Loucy (cell line): ENCODE results near the gene AHCTF1.

Experiments
- H2AFZ ChIP-seq: fragments of 200-600 bp; sonication (generic); 2 replicates; pipeline ENCODE4 v1.6.0; 2016; ENCODE audit warnings: antibody characterized with exemption, mild to moderate bottlenecking, low read length, moderate library complexity
- H3F3A ChIP-seq: fragments of 200-600 bp; 2 replicates; pipeline ENCODE4 v1.6.0; 2016; ENCODE audit warnings: antibody characterized with exemption, low read depth, mild to moderate bottlenecking
- H3K27me3 ChIP-seq: fragments of 200-600 bp; sonication (generic); 2 replicates; pipeline ENCODE4 v1.6.1; 2014; ENCODE audit warnings: low read length, mild to moderate bottlenecking; ENCODE audit not compliant: insufficient read depth, poor library complexity, severe bottlenecking
- H3K36me3 ChIP-seq: fragments of 200-600 bp; sonication (generic); 2 replicates; pipeline ENCODE4 v1.6.1; 2016; ENCODE audit warnings: low read length; ENCODE audit not compliant: insufficient read depth
- H3K4me1 ChIP-seq: fragments of 200-600 bp; sonication (generic); 2 replicates; pipeline ENCODE4 v1.5.1; 2014; ENCODE audit warnings: low read length, mild to moderate bottlenecking; ENCODE audit not compliant: insufficient read depth, poor library complexity, severe bottlenecking
- H3K4me2 ChIP-seq: fragments of 200-600 bp; sonication (generic); 2 replicates; pipeline ENCODE4 v1.6.0; 2014; ENCODE audit warnings: antibody characterized with exemption, low read length, low read depth, mild to moderate bottlenecking; ENCODE audit not compliant: poor library complexity, severe bottlenecking
- H3K4me3 ChIP-seq: fragments of 200-600 bp; sonication (generic); 2 replicates; pipeline ENCODE4 v1.5.1; 2014; ENCODE audit warnings: low read length, mild to moderate bottlenecking, mixed read lengths; ENCODE audit not compliant: poor library complexity, severe bottlenecking
- H3K79me2 ChIP-seq: fragments of 200-600 bp; sonication (generic); 2 replicates; pipeline ENCODE4 v1.6.1; 2014; ENCODE audit warnings: low read length; ENCODE audit not compliant: insufficient read depth
- H3K9ac ChIP-seq: fragments of 200-600 bp; sonication (generic); 2 replicates; pipeline ENCODE4 v1.6.0; 2014; ENCODE audit warnings: mild to moderate bottlenecking, low read depth, low read length, moderate library complexity; ENCODE audit not compliant: poor library complexity, severe bottlenecking
- H3K9me2 ChIP-seq: fragments of 200-600 bp; sonication (generic); replicated peaks from 2 replicates; pipeline ENCODE4 v1.6.1; 2016; ENCODE audit warnings: low read depth, low read length, mixed read lengths
- H3K9me3 ChIP-seq: fragments of 200-600 bp; sonication (generic); 2 replicates; pipeline ENCODE4 v1.6.1; 2014; ENCODE audit warnings: mild to moderate bottlenecking, antibody characterized with exemption, low read length, low read depth; ENCODE audit not compliant: insufficient read depth
- H4K20me1 ChIP-seq: fragments of 200-600 bp; sonication (generic); 2 replicates; pipeline ENCODE4 v1.6.0; 2014; ENCODE audit warnings: antibody characterized with exemption, low read length, mild to moderate bottlenecking; ENCODE audit not compliant: insufficient read depth, poor library complexity, severe bottlenecking
- CTCF ChIP-seq: fragments of 200-600 bp; sonication (generic); conservative IDR thresholded peaks from 2 replicates; pipeline ENCODE4 v1.5.1; 2014; ENCODE audit warnings: mild to moderate bottlenecking, antibody characterized with exemption, low read length
- EZH2phosphoT487 ChIP-seq: fragments of 200-600 bp; IDR thresholded peaks from 2 replicates; pipeline ENCODE4 v1.6.1; 2018; ENCODE audit warnings: antibody characterized with exemption, mild to moderate bottlenecking, moderate library complexity, borderline replicate concordance

Gene AHCTF1

DNA sequence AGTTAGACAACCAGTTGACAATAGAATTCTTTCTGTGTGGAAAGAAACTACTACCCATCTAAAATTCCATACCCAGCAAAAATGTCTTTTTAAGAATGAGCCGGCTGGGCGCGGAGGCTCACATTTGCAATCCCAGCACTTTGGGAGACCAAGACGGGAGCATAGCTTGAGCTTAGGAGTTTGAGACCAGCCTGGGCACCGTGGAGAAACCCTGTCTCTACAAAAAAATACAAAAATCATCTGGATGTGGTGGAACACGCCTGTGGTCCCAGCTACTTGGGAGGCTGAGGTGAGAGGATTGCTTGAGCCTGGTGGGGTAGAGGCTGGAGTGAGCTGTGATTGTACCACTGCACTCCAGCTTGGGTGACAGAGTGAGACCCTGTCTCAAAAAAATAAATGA, 128.4 kb downstream of the AHCTF1 start:
- no peaks in the 10 kb centered on the region for H3F3A ChIP-seq
- no peak overlapping the region for H3K4me3 ChIP-seq
- no peaks in the 10 kb centered on the region for H3K36me3 ChIP-seq
- no peak overlapping the region for H2AFZ ChIP-seq
- TF ChIP-seq CTCF (no peak), EZH2phosphoT487 (no peak)
- no peaks in the 10 kb centered on the region for H4K20me1 ChIP-seq
- H3K27me3 ChIP-seq, result no peaks in the 10 kb centered on the region
- H3K4me2 ChIP-seq, result no peak overlapping the region
- H3K9me2 ChIP-seq, result no peaks in the 10 kb centered on the region
- no peaks in the 10 kb centered on the region for H3K79me2 ChIP-seq
- H3K4me1 ChIP-seq, result no peaks in the 10 kb centered on the region
- no peak overlapping the region for H3K9ac ChIP-seq
- no peaks in the 10 kb centered on the region for H3K9me3 ChIP-seq

DNA sequence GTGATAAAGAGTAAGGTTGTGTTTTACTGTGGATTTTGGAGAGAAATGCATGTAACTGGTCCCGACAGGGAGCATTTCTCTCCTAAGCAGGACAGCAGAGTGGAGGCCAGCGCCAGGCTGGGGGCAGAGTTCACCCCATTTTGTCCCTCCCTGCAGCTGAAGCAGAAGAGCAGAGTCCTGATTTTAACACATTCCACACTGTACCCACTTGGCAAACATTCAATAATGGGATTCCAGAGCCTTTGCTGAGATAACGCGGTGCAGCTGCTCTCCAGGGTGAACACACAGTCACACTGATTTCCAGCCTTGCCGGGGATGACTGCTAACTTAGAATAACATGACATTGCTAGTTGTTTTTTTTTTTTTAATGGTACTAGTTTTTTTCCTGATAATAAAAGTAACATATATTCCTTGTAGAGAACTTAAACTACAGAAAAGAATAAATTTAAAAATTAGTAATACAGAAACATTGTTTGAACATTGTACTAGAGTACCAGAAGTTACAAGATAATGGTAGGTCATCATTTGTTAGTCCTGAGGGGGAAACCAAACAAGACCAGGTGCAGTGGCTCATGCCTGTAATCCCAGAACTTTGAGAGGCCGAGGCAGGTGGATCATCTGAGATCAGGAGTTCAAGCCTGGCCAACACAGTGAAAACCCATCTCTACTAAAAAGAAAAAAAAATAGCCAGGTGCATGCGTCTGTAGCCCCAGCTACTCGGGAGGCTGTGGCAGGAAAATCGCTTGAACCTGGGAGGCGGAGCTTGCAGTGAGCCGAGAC, 130.3 kb downstream of the AHCTF1 start:
- Histone ChIP-seq H3K4me3 (no peak overlapping the region), H3K9ac (no peak overlapping the region), H3K4me1 (no peaks in the 10 kb centered on the region), H3K9me3 (no peaks in the 10 kb centered on the region), H2AFZ (no peak overlapping the region), H4K20me1 (no peaks in the 10 kb centered on the region), H3K9me2 (no peaks in the 10 kb centered on the region), H3K36me3 (no peaks in the 10 kb centered on the region), H3K4me2 (no peak overlapping the region), H3K79me2 (no peaks in the 10 kb centered on the region), H3F3A (no peaks in the 10 kb centered on the region), H3K27me3 (no peaks in the 10 kb centered on the region)
- no peak for TF ChIP-seq EZH2phosphoT487

- TF ChIP-seq EZH2phosphoT487, result no peak
- no peak for TF ChIP-seq CTCF
- Histone ChIP-seq H3K9me2 (no peaks in the 10 kb centered on the region), H3K4me1 (no peaks in the 10 kb centered on the region), H4K20me1 (no peaks in the 10 kb centered on the region), H2AFZ (no peak overlapping the region), H3K4me3 (no peak overlapping the region), H3K27me3 (no peaks in the 10 kb centered on the region), H3K79me2 (no peaks in the 10 kb centered on the region), H3K36me3 (no peaks in the 10 kb centered on the region), H3K9me3 (no peaks in the 10 kb centered on the region), H3K4me2 (no peak overlapping the region), H3K9ac (no peak overlapping the region), H3F3A (no peaks in the 10 kb centered on the region)
Observed at GRCh38 chr1:246800756-246801155, 131.0 kb downstream of the AHCTF1 start.

DNA sequence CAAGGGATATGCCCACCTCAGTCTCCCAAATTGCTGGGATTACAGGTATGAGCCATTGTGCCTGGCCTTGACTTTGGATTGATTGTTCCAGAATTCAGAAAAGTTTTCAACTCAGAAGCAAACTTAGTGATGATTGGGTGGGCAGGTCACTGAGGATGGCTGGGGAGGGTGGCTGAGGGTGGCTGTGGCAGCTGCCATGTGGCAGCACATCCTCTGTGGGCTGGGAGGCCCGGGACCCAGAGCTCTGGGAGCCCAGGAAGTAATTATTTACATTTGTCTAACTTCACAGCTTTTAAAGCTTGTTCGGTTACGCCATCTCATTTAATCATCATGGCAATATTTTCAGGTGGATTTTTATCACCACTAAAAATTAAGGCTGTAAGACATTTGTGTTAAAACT, 131.4 kb downstream of the AHCTF1 start:
- no peak overlapping the region for H3K9ac ChIP-seq
- no peaks in the 10 kb centered on the region for H3K27me3 ChIP-seq
- H3K36me3 ChIP-seq, result no peaks in the 10 kb centered on the region
- no peak for TF ChIP-seq CTCF
- TF ChIP-seq EZH2phosphoT487, result no peak
- H2AFZ ChIP-seq, result no peak overlapping the region
- H3K4me1 ChIP-seq, result no peaks in the 10 kb centered on the region
- no peak overlapping the region for H3K4me2 ChIP-seq
- H3F3A ChIP-seq, result no peaks in the 10 kb centered on the region
- no peaks in the 10 kb centered on the region for H3K9me2 ChIP-seq
- H3K4me3 ChIP-seq, result no peak overlapping the region
- no peaks in the 10 kb centered on the region for H3K9me3 ChIP-seq
- no peaks in the 10 kb centered on the region for H3K79me2 ChIP-seq
- H4K20me1 ChIP-seq, result no peaks in the 10 kb centered on the region
